Karpas-422 (cell line): ENCODE results near the gene JDP2. TPM values are rescaled to one million over a fixed set of nuclear protein-coding genes. Genes with fewer than 3 reads are reported as not detected.

Source experiments
- DNase-seq: peaks from one replicate; pipeline ENCODE4 v3.0.0-alpha.2; 2015
- H2AFZ ChIP-seq: fragments of 200-600 bp; sonication (generic); 2 replicates; pipeline ENCODE4 v1.6.1; 2014; ENCODE audit warnings: antibody characterized with exemption, low read length, mixed read lengths
- H3K27ac ChIP-seq: fragments of 200-600 bp; sonication (generic); 2 replicates; pipeline ENCODE4 v1.5.1; 2014; ENCODE audit warnings: mild to moderate bottlenecking, low read length, moderate library complexity
- H3K27me3 ChIP-seq: fragments of 200-600 bp; sonication (generic); 2 replicates; pipeline ENCODE4 v1.6.1; 2014; ENCODE audit warnings: low read length, mixed read lengths
- H3K36me3 ChIP-seq: fragments of 200-600 bp; sonication (generic); 2 replicates; pipeline ENCODE4 v1.6.1; 2014; ENCODE audit warnings: low read length, mixed read lengths; ENCODE audit not compliant: insufficient read depth
- H3K4me1 ChIP-seq: fragments of 200-600 bp; sonication (generic); 2 replicates; pipeline ENCODE4 v1.6.1; 2014; ENCODE audit warnings: mild to moderate bottlenecking, low read length, mixed read lengths
- H3K4me2 ChIP-seq: fragments of 200-600 bp; sonication (generic); 2 replicates; pipeline ENCODE4 v1.6.1; 2014; ENCODE audit warnings: low read length, low read depth, mild to moderate bottlenecking; ENCODE audit not compliant: poor library complexity, severe bottlenecking
- H3K4me3 ChIP-seq: fragments of 200-600 bp; sonication (generic); 2 replicates; pipeline ENCODE4 v1.5.1; 2014; ENCODE audit warnings: mild to moderate bottlenecking, antibody characterized with exemption, low read length, mixed read lengths
- H3K79me2 ChIP-seq: fragments of 200-600 bp; sonication (generic); 2 replicates; pipeline ENCODE4 v1.6.1; 2014; ENCODE audit warnings: mild to moderate bottlenecking, low read length, mixed read lengths
- H3K9ac ChIP-seq: fragments of 200-600 bp; sonication (generic); 2 replicates; pipeline ENCODE4 v1.6.0; 2014; ENCODE audit warnings: low read length
- H3K9me2 ChIP-seq: fragments of 200-600 bp; sonication (generic), shearing (Covaris generic); replicated peaks from 2 replicates; pipeline ENCODE4 v1.6.0; 2014; ENCODE audit warnings: mild to moderate bottlenecking, low read length, moderate library complexity; ENCODE audit not compliant: insufficient read depth
- H3K9me3 ChIP-seq: fragments of 300-700, 200-600 bp; sonication (generic); 2 replicates; pipeline ENCODE4 v1.6.1; 2014; ENCODE audit warnings: low read length, mixed read lengths
- H4K20me1 ChIP-seq: fragments of 200-600 bp; sonication (generic); 2 replicates; pipeline ENCODE4 v1.6.1; 2014; ENCODE audit warnings: mild to moderate bottlenecking, antibody characterized with exemption, low read length, low read depth; ENCODE audit not compliant: insufficient read depth
- total RNA-seq: library from RNA; depleted of rRNA; stranded (reverse); fragments of >200 nt; shearing (Covaris generic); gene quantifications from 2 replicates; pipeline ENCODE4 v1.2.3, GENCODE V29; 2014; ENCODE audit warnings: low replicate concordance

JDP2 gene
- total RNA-seq, 1 experiment from 2014 or later = 8.4 TPM

GRCh38 chr14:75434890-75435248, 7.0 kb downstream of the JDP2 start:
- peaks cover 41% of the 10 kb centered on the region for H3K4me1 ChIP-seq
- no peaks in the 10 kb centered on the region for H4K20me1 ChIP-seq
- no peak overlapping the region for H3K9ac ChIP-seq
- no peaks in the 10 kb centered on the region for H3K9me3 ChIP-seq
- H3K27ac ChIP-seq = no peak overlapping the region
- H3K9me2 ChIP-seq = no peaks in the 10 kb centered on the region
- no peaks in the 10 kb centered on the region for H3K79me2 ChIP-seq
- H2AFZ ChIP-seq = no peak overlapping the region
- no peaks in the 10 kb centered on the region for H3K36me3 ChIP-seq
- H3K4me3 ChIP-seq = no peak overlapping the region
- no peak for DNase-seq
- no peaks in the 10 kb centered on the region for H3K27me3 ChIP-seq
- no peak overlapping the region for H3K4me2 ChIP-seq

- Histone ChIP-seq H3K9me3 (no peaks in the 10 kb centered on the region), H3K9me2 (no peaks in the 10 kb centered on the region), H3K27me3 (no peaks in the 10 kb centered on the region), H3K36me3 (no peaks in the 10 kb centered on the region), H3K4me3 (no peak overlapping the region), H3K9ac (no peak overlapping the region), H3K27ac (no peak overlapping the region), H3K4me1 (peaks cover 47% of the 10 kb centered on the region), H3K79me2 (no peaks in the 10 kb centered on the region), H4K20me1 (no peaks in the 10 kb centered on the region), H2AFZ (no peak overlapping the region), H3K4me2 (no peak overlapping the region)
- no peak for DNase-seq
Observed at GRCh38 chr14:75435473-75435872, 7.7 kb downstream of the JDP2 start.

DNA sequence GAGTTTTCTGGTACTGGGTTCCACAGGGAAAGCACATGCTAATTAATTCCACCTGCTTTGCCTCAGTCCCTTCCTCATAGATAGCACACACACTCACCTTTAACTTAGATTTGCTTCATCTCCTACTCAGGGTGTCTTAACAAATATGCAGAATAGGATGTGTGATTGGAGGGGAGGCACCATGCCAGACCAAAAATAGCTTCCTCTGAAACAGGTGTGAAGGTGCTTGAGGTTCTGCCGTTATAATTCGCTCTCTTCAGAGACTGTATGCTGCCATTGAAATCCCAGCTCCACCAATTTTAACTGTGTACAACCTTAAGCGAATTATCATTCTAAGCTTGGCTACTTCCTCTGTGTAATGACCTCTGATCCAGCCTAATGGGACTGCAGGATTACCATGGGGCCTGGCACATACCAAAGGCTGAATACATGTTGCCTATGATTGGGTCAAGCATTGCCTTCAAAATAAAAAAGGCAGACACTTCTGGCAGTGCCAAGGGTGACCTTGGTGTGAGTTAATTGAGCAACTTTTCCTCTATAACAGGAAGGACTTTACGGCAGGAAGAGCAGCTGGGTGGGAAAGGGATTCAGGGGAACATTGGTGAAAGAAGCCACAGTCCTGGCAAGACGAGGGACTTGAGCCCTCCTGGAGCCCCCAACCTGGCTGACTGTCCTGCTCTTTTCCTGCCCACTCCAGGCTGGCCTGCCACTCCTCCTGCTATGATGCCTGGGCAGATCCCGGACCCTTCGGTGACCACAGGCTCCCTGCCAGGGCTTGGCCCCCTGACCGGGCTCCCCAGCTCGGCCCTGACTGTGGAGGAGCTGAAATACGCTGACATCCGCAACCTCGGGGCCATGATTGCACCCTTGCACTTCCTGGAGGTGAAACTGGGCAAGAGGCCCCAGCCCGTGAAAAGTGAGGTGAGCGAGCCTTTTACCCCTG, 9.7 kb downstream of the JDP2 start:
- Histone ChIP-seq H4K20me1 (no peaks in the 10 kb centered on the region), H3K9me3 (no peaks in the 10 kb centered on the region), H3K79me2 (no peaks in the 10 kb centered on the region), H2AFZ (no peak overlapping the region), H3K4me1 (peaks cover 54% of the 10 kb centered on the region), H3K9ac (no peak overlapping the region), H3K9me2 (no peaks in the 10 kb centered on the region), H3K27ac (no peak overlapping the region), H3K27me3 (no peaks in the 10 kb centered on the region), H3K36me3 (no peaks in the 10 kb centered on the region), H3K4me2 (peak overlapping the region; percentile 12), H3K4me3 (no peak overlapping the region)
- DNase-seq = no peak

DNA sequence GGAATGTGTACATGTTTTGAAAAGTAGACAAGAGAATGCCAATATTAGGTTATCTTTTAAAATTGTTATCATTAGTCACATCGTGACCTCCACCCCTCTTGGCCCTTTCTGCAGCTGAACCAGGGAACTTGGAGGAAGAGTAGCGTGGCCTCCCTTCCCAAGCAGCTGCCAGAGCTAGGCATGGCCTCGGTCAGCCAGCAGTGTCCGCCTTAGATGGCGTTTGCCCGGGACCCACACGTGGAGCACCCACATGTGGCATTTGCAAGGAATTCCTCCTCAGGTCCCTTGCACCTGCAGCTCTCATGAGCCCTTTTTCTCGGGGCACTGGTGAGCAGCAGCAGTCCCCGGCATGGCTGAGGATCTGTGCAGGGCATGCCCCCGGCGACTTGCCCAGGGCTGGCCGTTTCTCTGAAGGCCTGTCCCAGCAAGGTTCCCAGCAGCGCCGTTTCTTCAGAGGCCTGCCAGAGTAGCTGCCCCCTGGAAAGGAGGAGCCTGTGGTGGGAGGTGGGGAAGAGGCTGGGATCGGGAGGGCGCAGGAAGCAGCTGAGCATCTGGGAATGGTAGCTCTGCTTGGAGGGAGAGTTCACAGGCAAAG, 10.8 kb downstream of the JDP2 start:
- no peak overlapping the region for H2AFZ ChIP-seq
- no peak for DNase-seq
- H3K27me3 ChIP-seq = no peaks in the 10 kb centered on the region
- H3K79me2 ChIP-seq = no peaks in the 10 kb centered on the region
- H3K9me2 ChIP-seq = no peaks in the 10 kb centered on the region
- no peak overlapping the region for H3K4me2 ChIP-seq
- H3K4me1 ChIP-seq = peaks cover 61% of the 10 kb centered on the region
- H3K9me3 ChIP-seq = no peaks in the 10 kb centered on the region
- H3K4me3 ChIP-seq = no peak overlapping the region
- no peaks in the 10 kb centered on the region for H3K36me3 ChIP-seq
- H3K27ac ChIP-seq = no peak overlapping the region
- H4K20me1 ChIP-seq = no peaks in the 10 kb centered on the region
- no peak overlapping the region for H3K9ac ChIP-seq

GRCh38 chr14:75439989-75440388, 12.2 kb downstream of the JDP2 start:
- peak; percentile 88 for DNase-seq
- H4K20me1 ChIP-seq = no peaks in the 10 kb centered on the region
- no peaks in the 10 kb centered on the region for H3K27me3 ChIP-seq
- H3K9ac ChIP-seq = peak overlapping the region; percentile 42
- H3K79me2 ChIP-seq = no peaks in the 10 kb centered on the region
- H3K4me3 ChIP-seq = peak overlapping the region; percentile 56
- no peaks in the 10 kb centered on the region for H3K36me3 ChIP-seq
- peaks cover 61% of the 10 kb centered on the region for H3K4me1 ChIP-seq
- H2AFZ ChIP-seq = 0 out of 2 replicates have a peak overlapping the region, but pooled peaks have one; percentile 41
- no peaks in the 10 kb centered on the region for H3K9me2 ChIP-seq
- peak overlapping the region; percentile 81 for H3K4me2 ChIP-seq
- H3K9me3 ChIP-seq = no peaks in the 10 kb centered on the region
- H3K27ac ChIP-seq = peak overlapping the region; percentile 26

DNA sequence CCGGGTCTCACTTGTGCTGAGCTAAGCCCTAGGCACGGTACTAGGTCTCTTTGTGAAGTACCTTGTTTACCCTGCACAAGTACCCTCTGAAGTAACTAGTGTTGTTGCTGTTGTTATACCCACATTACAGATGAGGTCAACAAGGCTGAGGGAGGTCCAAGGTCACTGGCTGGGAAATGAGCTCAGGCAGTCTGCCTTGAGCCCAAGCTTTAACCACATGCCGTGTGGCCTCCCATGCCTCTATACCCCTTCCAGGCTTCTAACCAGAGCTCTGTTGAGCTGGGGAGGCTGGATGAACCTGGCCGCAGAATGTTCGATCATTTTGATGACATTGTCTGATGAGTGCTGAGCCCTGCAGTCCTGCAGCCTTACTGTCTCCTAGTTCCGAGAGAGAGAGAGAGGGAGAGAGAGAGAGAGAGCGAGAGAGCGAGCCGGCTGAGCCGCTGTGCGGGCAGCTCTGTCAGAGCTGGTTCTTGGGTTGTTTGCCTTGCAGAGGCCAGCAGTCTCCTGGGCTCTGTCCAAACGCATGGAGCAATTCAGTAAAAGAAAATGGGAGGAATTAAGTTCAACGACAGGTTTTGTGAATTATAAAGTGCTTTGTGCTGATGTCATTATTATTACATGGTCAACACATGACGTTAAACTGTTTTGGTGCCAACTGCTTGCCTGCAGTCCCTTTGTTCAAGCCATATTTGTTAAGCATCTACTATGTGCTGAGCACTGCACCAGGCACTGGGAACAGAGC, 13.1 kb downstream of the JDP2 start:
- Histone ChIP-seq H3K4me2 (peak overlapping the region; percentile 81), H3K4me1 (peaks cover 54% of the 10 kb centered on the region), H3K27me3 (no peaks in the 10 kb centered on the region), H3K79me2 (no peaks in the 10 kb centered on the region), H3K9me3 (no peaks in the 10 kb centered on the region), H3K9ac (peak overlapping the region; percentile 42), H3K27ac (no peak overlapping the region; the same call in 1 of the 2 replicates), H3K36me3 (no peaks in the 10 kb centered on the region), H3K4me3 (peak overlapping the region; percentile 56), H2AFZ (no peak overlapping the region), H3K9me2 (no peaks in the 10 kb centered on the region), H4K20me1 (no peaks in the 10 kb centered on the region)
- DNase-seq = no peak

DNA sequence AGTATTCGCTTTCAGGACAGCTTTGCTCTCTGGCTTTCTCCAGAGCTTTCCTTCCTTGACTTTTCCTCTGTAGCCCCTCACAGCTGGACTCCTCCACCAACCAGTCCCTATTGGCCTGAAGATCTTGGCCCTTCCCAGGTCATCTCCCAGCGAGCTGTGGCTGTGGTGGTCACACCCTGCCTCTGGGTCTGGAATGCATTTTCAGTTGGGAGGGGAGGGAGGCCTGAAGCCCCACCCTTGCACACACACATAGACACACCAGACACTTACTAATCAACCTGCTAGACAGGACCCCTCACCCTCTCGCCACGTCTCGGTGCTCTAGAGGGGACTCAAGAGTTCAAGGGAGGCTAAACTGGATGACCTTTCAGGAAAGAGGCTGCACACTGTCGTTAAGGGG, 13.9 kb downstream of the JDP2 start:
- no peaks in the 10 kb centered on the region for H4K20me1 ChIP-seq
- no peaks in the 10 kb centered on the region for H3K9me2 ChIP-seq
- peaks cover 50% of the 10 kb centered on the region for H3K4me1 ChIP-seq
- DNase-seq = no peak
- H3K4me2 ChIP-seq = no peak overlapping the region
- no peak overlapping the region for H3K9ac ChIP-seq
- H3K9me3 ChIP-seq = no peaks in the 10 kb centered on the region
- no peak overlapping the region for H3K27ac ChIP-seq
- no peaks in the 10 kb centered on the region for H3K36me3 ChIP-seq
- H2AFZ ChIP-seq = no peak overlapping the region
- no peak overlapping the region for H3K4me3 ChIP-seq
- no peaks in the 10 kb centered on the region for H3K79me2 ChIP-seq
- H3K27me3 ChIP-seq = no peaks in the 10 kb centered on the region

DNA sequence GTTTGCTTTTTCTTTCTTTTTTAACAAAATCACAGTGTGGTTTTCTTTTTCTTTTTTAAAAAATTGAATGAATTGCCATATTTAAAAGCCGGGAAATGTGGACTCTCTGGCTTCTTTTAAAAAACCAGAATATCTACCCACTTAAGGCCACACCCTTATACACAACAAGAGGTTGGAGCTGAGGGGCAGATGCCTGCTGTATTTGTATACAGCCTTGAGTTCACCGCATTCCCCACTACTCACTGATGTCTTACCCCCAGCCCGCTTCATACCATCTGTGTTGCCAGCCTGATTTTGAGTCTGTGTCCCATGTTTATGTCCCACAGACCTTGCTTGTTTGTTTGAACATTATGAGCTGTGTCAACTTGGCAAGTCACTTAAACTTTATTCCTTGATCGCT, 14.3 kb downstream of the JDP2 start:
- H3K79me2 ChIP-seq = no peaks in the 10 kb centered on the region
- no peaks in the 10 kb centered on the region for H3K9me2 ChIP-seq
- no peak overlapping the region for H3K27ac ChIP-seq
- peaks cover 47% of the 10 kb centered on the region for H3K4me1 ChIP-seq
- H3K4me3 ChIP-seq = no peak overlapping the region
- no peaks in the 10 kb centered on the region for H4K20me1 ChIP-seq
- no peak overlapping the region for H3K9ac ChIP-seq
- no peaks in the 10 kb centered on the region for H3K27me3 ChIP-seq
- no peaks in the 10 kb centered on the region for H3K36me3 ChIP-seq
- no peak for DNase-seq
- no peak overlapping the region for H3K4me2 ChIP-seq
- H3K9me3 ChIP-seq = no peaks in the 10 kb centered on the region
- H2AFZ ChIP-seq = no peak overlapping the region
